ENCODE data around the gene RBM23.

DNA sequence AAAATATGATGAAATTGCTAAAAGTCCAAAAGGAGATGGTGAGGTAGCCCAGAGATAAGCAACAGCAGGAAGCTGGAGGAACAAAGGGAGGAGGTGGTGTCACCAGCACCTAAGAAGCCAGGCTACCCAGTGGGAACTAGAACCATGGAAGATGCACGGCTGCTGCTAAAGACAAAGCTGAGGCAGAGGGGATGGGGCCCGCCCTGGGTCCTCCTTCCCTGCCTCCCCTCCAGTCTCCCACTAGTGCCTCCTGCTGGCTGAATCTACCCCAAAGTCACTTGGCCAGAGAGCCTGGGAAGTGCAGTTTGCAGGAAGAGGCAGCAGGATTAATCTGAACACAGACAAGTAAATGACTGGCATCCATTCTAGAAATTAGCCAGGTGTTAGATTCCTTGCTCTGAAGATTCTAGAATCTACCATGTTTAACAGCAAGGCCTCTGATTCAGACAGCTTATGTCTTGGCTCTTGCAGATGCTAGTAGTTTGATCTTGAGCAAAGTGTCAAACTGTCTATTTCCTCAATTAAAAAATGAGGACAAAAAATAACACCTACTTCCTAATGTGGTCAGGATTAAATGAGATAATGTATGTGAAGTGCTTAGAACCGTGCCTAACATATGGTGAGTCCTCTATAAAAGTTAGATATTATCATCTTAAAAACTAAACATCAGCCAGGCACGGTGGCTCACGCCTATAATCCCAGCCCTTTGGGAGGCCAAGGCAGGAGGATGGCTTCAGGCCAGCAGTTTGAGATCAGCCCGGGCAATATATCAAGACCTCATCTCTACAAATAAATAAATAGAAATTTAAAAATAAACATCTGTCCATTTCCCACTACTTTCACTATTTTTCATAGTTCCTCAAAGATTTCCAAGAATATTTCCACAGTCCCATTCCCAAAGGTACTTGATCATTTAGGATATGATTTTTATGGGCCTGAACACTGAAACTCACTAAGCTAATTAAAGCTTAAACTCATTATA is 53.2 kb downstream of the RBM23 start:
- TF ChIP-seq, protein P1, sequence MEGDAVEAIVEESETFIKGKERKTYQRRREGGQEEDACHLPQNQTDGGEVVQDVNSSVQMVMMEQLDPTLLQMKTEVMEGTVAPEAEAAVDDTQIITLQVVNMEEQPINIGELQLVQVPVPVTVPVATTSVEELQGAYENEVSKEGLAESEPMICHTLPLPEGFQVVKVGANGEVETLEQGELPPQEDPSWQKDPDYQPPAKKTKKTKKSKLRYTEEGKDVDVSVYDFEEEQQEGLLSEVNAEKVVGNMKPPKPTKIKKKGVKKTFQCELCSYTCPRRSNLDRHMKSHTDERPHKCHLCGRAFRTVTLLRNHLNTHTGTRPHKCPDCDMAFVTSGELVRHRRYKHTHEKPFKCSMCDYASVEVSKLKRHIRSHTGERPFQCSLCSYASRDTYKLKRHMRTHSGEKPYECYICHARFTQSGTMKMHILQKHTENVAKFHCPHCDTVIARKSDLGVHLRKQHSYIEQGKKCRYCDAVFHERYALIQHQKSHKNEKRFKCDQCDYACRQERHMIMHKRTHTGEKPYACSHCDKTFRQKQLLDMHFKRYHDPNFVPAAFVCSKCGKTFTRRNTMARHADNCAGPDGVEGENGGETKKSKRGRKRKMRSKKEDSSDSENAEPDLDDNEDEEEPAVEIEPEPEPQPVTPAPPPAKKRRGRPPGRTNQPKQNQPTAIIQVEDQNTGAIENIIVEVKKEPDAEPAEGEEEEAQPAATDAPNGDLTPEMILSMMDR (IDR thresholded peaks at IDR 0.05; ENCODE audit: extremely low read depth in 1 of 2, insufficient read depth in 1 of 2, low read depth in 1 of 2, low read length in 2 of 2) = peak in 1 of 2 donors; percentile 32
- no peak for TF ChIP-seq POLR2A (IDR thresholded peaks at IDR 0.05; ENCODE audit: low read depth, low read length)

All from endothelial cell of umbilical vein (primary cell).